PFSK-1 (cell line): ENCODE measurements around the gene MAGOHB. TPM values are rescaled to one million over a fixed set of nuclear protein-coding genes. Genes with fewer than 3 reads are reported as not detected.
A peak's percentile ranks its signal among the peaks of the same experiment; 100 is the strongest.

Experiments used
- FOXP2 ChIP-seq: optimal IDR thresholded peaks from 2 replicates; pipeline ENCODE3; 2011; ENCODE audit warnings: borderline replicate concordance, control low read depth, inconsistent platforms; ENCODE audit not compliant: insufficient read depth; ENCODE audit errors: extremely low read length, extremely low read depth
- POLR2AphosphoS5 ChIP-seq: IDR thresholded peaks from 2 replicates; pipeline ENCODE4 v1.6.1; 2012; ENCODE audit warnings: low read depth, mild to moderate bottlenecking, control low read depth, low read length, moderate library complexity
- SIN3A ChIP-seq: IDR thresholded peaks from 2 replicates; pipeline ENCODE4 v1.6.1; 2012; ENCODE audit warnings: mild to moderate bottlenecking, low read length, moderate library complexity, borderline replicate concordance; ENCODE audit not compliant: insufficient read depth
- TAF1 ChIP-seq: IDR thresholded peaks from 2 replicates; pipeline ENCODE4 v1.6.1; 2012; ENCODE audit warnings: low read length, control low read depth, borderline replicate concordance; ENCODE audit not compliant: insufficient read depth
- polyA plus RNA-seq: library from polyadenylated mRNA; unstranded; fragments of >200 nt; gene quantifications from one replicate; pipeline ENCODE4 v1.2.1, GENCODE V29; 2012; ENCODE audit warnings: low read depth, missing spikeins; ENCODE audit not compliant: insufficient read length
- TF ChIP-seq, protein P1 (sequence below), 2 experiments: IDR thresholded peaks; 2 replicates each; pipeline versions ENCODE4 v1.6.1 to v1.8.0; 2011 to 2012; ENCODE audit warnings: low read depth in 2 of 2, low read length in 2 of 2, control low read depth in 1 of 2, inconsistent platforms in 1 of 2, mild to moderate bottlenecking in 1 of 2, moderate library complexity in 1 of 2; ENCODE audit not compliant: insufficient read depth in 1 of 2

MAGOHB gene
- polyA plus RNA-seq, result 16.8 TPM

DNA sequence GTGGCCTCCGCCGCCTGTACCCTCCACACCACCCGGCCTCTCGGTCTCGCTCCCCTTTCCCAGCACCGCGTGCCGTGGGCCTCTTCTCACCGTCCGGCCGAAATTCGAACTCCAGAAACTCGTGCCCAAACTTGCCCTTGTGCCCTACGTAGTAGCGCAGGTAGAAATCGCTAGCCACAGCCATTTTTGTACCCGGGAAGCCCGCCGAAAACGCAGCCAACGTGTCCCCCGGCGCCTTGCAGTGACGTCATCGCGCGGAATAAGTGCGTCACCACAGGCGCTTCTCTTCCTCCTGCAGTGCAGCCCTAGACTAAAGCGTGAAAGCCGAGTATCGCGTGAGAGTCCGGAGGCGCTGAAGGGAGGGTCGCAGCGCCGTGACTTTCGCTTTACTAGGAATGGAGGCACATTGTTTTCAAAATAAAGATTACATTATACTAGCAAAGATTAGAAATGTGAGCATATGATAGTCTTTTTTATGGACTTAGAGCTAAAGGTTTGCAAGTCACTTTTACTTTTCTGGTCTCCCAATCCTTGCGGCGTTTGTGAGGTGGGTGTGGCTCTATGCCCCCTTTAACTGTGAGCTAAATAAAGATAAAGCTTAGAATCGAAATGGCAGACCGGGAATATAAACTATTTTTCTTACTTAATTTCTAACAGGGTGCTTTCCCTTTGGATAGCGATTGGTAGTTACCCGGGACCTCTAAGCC lies at the start of gene MAGOHB:
TSS of gene MAGOHB (minus strand) at position 261 of the 707 bp plus-strand sequence. CDS start at position 184, 77 bp downstream.
- no peak for TF ChIP-seq FOXP2
- TF ChIP-seq, protein P1, sequence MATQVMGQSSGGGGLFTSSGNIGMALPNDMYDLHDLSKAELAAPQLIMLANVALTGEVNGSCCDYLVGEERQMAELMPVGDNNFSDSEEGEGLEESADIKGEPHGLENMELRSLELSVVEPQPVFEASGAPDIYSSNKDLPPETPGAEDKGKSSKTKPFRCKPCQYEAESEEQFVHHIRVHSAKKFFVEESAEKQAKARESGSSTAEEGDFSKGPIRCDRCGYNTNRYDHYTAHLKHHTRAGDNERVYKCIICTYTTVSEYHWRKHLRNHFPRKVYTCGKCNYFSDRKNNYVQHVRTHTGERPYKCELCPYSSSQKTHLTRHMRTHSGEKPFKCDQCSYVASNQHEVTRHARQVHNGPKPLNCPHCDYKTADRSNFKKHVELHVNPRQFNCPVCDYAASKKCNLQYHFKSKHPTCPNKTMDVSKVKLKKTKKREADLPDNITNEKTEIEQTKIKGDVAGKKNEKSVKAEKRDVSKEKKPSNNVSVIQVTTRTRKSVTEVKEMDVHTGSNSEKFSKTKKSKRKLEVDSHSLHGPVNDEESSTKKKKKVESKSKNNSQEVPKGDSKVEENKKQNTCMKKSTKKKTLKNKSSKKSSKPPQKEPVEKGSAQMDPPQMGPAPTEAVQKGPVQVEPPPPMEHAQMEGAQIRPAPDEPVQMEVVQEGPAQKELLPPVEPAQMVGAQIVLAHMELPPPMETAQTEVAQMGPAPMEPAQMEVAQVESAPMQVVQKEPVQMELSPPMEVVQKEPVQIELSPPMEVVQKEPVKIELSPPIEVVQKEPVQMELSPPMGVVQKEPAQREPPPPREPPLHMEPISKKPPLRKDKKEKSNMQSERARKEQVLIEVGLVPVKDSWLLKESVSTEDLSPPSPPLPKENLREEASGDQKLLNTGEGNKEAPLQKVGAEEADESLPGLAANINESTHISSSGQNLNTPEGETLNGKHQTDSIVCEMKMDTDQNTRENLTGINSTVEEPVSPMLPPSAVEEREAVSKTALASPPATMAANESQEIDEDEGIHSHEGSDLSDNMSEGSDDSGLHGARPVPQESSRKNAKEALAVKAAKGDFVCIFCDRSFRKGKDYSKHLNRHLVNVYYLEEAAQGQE (IDR thresholded peaks at IDR 0.05; ENCODE audit: insufficient read depth in 1 of 2, low read depth in 2 of 2, low read length in 2 of 2), result 0 out of 4 replicates have a peak, but pooled peaks of 1 of the 2 experiments have one; percentile 40
- peak; percentile 86; the same call in 1 of the 2 replicates for TF ChIP-seq TAF1
- peak; percentile 74; the same call in 1 of the 2 replicates for TF ChIP-seq SIN3A
- peak; percentile 84; the same call in 1 of the 2 replicates for TF ChIP-seq POLR2AphosphoS5

DNA sequence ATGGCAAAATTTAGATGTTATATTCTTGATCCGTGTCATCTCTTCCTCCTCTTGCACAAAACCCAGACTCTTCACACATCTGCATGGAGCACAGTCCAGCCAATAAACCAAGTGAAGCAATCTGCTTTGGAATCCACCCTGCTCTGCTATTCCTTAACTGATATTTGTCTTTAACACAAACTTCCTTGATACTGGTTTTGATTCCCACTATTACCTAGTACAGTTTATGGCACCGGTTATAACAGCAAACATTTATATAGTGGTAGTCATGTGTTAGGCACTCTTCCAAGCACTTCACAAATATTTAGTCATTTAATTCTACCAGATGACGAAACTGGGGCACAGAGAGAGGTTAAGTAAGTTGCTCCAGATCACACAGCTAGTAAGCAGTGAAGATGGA lies 47.9 kb upstream of the MAGOHB start:
- TF ChIP-seq, protein P1 (IDR thresholded peaks at IDR 0.05; ENCODE audit: insufficient read depth in 1 of 2, low read depth in 2 of 2, low read length in 2 of 2), result no peak
- TF ChIP-seq POLR2AphosphoS5 (no peak), FOXP2 (no peak), TAF1 (no peak), SIN3A (no peak)

DNA sequence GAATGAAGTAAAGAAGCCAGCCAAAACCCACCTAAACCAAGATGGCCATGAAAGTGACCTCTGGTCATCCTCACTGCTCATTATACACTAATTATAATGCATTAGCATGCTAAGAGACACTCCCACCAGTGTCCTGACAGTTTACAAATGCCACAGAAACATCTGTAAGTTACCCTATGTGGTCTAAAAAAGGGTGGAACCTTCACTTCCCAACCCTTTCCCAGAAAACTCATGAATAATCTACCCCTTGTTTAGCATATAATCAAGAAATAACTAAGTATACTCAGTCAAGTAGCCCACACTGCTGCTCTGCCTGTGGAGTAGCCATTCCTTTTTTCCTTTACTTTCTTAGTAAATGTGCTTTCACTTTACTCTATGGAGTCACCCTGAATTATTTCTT lies 40.6 kb upstream of the MAGOHB start:
- TF ChIP-seq POLR2AphosphoS5 (no peak), FOXP2 (no peak), TAF1 (no peak), SIN3A (no peak)
- TF ChIP-seq, protein P1 (IDR thresholded peaks at IDR 0.05; ENCODE audit: insufficient read depth in 1 of 2, low read depth in 2 of 2, low read length in 2 of 2), result no peak

DNA sequence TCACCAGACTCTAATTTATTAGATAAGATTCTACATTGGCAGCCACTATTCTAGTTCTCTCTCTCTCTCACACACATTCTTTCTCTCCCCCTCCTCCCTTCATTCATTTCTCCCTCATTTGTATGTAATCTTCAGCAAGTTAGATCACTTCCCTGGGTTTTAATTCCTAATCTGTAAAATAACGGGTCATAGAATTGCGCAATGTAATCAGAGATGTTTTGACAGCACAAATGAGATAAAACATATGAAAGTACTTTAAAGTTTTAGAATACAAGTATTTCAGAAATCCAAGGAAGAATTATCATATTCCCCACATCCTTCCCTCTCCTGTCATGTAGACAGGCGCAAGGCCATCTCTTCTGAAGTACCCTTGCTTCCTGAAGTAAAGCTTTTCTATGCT lies 38.8 kb upstream of the MAGOHB start:
- TF ChIP-seq, protein P1 (IDR thresholded peaks at IDR 0.05; ENCODE audit: insufficient read depth in 1 of 2, low read depth in 2 of 2, low read length in 2 of 2), result no peak
- TF ChIP-seq TAF1 (no peak), POLR2AphosphoS5 (no peak)
